ENCODE measurements around the gene MPZL2. TPM values are rescaled to one million over a fixed set of nuclear protein-coding genes. Genes with fewer than 3 reads are reported as not detected.

MPZL2 gene
- total and polyA plus RNA-seq, 7 donors = 1.0 to 8.1 (median 3.4) TPM

DNA sequence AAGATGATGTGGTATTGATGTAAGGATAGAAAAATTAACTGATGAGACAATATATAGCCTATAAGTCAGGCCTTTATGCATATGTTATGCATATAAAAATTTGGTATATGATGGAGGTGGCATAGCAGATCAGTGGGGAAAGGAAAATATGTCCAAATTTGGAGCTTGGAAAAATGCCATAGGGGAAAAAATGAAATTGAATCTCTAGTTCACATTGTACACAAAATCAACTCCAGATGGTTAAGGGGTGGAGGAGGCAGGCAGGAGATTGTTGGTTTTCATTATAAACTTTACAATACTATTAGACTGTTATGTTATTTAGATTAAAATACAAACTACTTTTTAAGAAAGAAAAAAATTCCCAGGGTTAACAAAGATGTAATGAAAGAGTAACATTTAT lies 25.3 kb upstream of the MPZL2 start:
- Histone ChIP-seq H3K4me3 (no peak overlapping the region), H3K4me1 (no peaks in the 10 kb centered on the region), H3K27ac (no peak overlapping the region), H3K9me3 (no peaks in the 10 kb centered on the region), H3K27me3 (ENCODE audit: insufficient read depth in 3 of 3, low read length in 2 of 3) (peaks cover 0 to 3% (median 0%) of the 10 kb centered on the region in 3 donors), H3K36me3 (ENCODE audit: insufficient read depth in 1 of 2, low read depth in 1 of 2) (no peaks in the 10 kb centered on the region)
- TF ChIP-seq, protein P1, sequence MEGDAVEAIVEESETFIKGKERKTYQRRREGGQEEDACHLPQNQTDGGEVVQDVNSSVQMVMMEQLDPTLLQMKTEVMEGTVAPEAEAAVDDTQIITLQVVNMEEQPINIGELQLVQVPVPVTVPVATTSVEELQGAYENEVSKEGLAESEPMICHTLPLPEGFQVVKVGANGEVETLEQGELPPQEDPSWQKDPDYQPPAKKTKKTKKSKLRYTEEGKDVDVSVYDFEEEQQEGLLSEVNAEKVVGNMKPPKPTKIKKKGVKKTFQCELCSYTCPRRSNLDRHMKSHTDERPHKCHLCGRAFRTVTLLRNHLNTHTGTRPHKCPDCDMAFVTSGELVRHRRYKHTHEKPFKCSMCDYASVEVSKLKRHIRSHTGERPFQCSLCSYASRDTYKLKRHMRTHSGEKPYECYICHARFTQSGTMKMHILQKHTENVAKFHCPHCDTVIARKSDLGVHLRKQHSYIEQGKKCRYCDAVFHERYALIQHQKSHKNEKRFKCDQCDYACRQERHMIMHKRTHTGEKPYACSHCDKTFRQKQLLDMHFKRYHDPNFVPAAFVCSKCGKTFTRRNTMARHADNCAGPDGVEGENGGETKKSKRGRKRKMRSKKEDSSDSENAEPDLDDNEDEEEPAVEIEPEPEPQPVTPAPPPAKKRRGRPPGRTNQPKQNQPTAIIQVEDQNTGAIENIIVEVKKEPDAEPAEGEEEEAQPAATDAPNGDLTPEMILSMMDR (IDR thresholded peaks at IDR 0.05) = no peak
- intact Hi-C loops (cut with DNase I) = loop anchor here in 1 of 2 donors (10.0 kb wide), 1 partner anchor 85 kb away; no protein-coding TSS in a partner anchor
- no peak for DNase-seq
- no peak for ATAC-seq

DNA sequence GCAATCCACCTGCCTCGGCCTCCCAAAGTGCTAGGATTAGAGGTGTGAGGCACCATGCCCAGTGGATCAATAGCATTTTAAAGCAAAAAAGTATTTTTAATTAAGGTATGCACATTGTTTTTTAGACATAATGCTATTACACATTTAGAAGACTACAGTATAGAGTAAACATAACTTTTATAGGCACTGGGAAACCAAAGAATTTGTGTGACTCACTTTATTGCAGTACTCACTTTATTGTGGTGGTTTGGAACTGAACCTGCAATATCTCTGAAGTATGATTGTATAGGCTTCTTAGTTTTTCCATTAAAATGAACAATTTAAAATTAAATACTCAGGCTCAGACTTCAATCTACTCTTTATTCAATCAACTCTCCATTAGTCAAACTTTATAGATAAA lies 22.9 kb upstream of the MPZL2 start:
- Histone ChIP-seq H3K36me3 (ENCODE audit: insufficient read depth in 1 of 2, low read depth in 1 of 2) (no peaks in the 10 kb centered on the region), H3K4me3 (no peak overlapping the region), H3K9me3 (no peaks in the 10 kb centered on the region), H3K4me1 (no peaks in the 10 kb centered on the region), H3K27ac (no peak overlapping the region), H3K27me3 (ENCODE audit: insufficient read depth in 3 of 3, low read length in 2 of 3) (no peaks in the 10 kb centered on the region)
- TF ChIP-seq, protein P1 (IDR thresholded peaks at IDR 0.05) = no peak
- DNase-seq (no peak), ATAC-seq (no peak)
- intact Hi-C loops (cut with DNase I) = loop anchor here in 1 of 2 donors (10.0 kb wide), 1 partner anchor 82 kb away; no protein-coding TSS in a partner anchor
- 39 to 55% (median 40%) methylated on average over 1 of the region's 1 CpG for WGBS, 3 donors

DNA sequence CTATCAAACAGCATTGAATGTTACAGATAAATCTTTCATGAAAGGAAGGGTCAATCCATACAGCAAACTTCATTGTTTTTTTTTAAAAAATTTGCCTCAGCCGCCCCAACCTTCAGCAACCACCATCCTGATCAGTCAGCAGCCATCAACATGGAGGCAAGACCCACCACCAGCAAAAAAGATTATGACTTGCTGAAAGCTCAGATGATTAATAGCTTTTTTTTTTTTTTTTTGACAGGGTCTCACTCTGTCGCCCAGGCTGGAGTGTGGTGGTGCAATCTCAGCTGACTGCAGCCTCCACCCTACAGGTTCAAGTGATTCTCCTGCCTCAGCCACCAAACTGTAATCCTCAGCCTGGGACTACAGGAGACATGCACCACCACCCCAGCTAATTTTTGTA lies 22.4 kb upstream of the MPZL2 start:
- no peaks in the 10 kb centered on the region for H3K4me1 ChIP-seq
- H3K9me3 ChIP-seq = no peaks in the 10 kb centered on the region
- WGBS, 3 donors = 73 to 88% (median 75%) methylated on average over 2 of the region's 2 CpGs
- no peak for DNase-seq
- no peak overlapping the region for H3K4me3 ChIP-seq
- peaks cover 0 to 3% (median 0%) of the 10 kb centered on the region in 3 donors for H3K27me3 ChIP-seq (ENCODE audit: insufficient read depth in 3 of 3, low read length in 2 of 3)
- H3K36me3 ChIP-seq (ENCODE audit: insufficient read depth in 1 of 2, low read depth in 1 of 2) = no peaks in the 10 kb centered on the region
- intact Hi-C loops (cut with DNase I) = loop anchor here in 1 of 2 donors (10.0 kb wide), 1 partner anchor 82 kb away; no protein-coding TSS in a partner anchor
- ATAC-seq = no peak
- H3K27ac ChIP-seq = no peak overlapping the region
- TF ChIP-seq, protein P1 (IDR thresholded peaks at IDR 0.05) = no peak

DNA sequence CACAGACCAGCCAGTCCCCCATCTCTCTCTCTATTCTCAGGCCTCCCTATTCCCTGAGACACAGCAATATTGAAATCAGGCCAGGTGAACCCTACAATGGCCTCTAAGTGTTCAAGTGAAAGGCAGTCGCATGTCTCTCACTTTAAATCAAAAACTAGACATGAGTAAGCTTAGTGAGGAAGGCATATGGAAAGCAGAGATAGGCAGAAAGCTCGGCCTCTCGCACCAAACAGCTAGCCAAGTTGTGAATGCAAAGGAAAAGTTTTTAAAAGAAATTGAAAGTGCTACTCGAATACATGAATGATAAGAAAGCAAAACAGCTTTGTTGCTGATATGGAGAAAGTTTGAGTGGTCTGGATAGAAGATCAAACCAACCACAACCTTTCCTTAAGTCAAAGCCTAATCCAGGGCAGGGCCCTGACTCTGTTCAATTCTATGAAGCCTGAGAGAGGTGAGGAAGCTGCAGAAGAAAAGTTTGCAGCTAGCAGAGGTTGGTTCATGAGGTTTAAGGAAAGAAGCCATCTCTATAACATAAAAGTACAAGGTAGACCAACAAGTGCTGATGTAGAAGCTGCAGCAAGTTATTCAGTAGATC lies 19.8 kb upstream of the MPZL2 start:
- H3K36me3 ChIP-seq (ENCODE audit: insufficient read depth in 1 of 2, low read depth in 1 of 2) = no peaks in the 10 kb centered on the region
- H3K4me3 ChIP-seq = no peak overlapping the region
- TF ChIP-seq, protein P1 (IDR thresholded peaks at IDR 0.05) = no peak
- no peaks in the 10 kb centered on the region for H3K9me3 ChIP-seq
- peaks cover 0 to 4% (median 3%) of the 10 kb centered on the region in 3 donors for H3K27me3 ChIP-seq (ENCODE audit: insufficient read depth in 3 of 3, low read length in 2 of 3)
- no peaks in the 10 kb centered on the region for H3K4me1 ChIP-seq
- DNase-seq (no peak), ATAC-seq (no peak)
- 67 to 74% (median 71%) methylated on average over 4 of the region's 4 CpGs for WGBS, 3 donors
- intact Hi-C loops (cut with DNase I) = loop anchor here in 1 of 2 donors (10.0 kb wide), 1 partner anchor 79 kb away; no protein-coding TSS in a partner anchor
- no peak overlapping the region for H3K27ac ChIP-seq
